Esophagus muscularis mucosa (tissue), 4 donors: Measurements from ENCODE around the gene SPARCL1. TPM values are rescaled to one million over a fixed set of nuclear protein-coding genes. Genes with fewer than 3 reads are reported as not detected.
"Not testable (repeated sequence)": the region's sequence is repeated elsewhere in the genome, so short reads cannot be mapped to it uniquely, and the experiment has no call there.

ENCODE experiments used
- DNase-seq: peaks from one replicate; pipeline ENCODE4 v3.0.0-alpha.2; 2017; ENCODE audit errors: extremely low spot score
- H3K27ac ChIP-seq, 4 donors: fragments of 200-600 bp; sonication (generic); replicated peaks in 1 of 4; 1 replicate in 3 of 4; 2 replicates in 1 of 4; pipeline ENCODE4 v1.5.1; 2016 to 2019; ENCODE audit warnings: mild to moderate bottlenecking in 1 of 4
- H3K27me3 ChIP-seq, 4 donors: fragments of 200-600 bp; sonication (generic); one replicate each; pipeline versions ENCODE4 v1.5.1 to v1.6.0; 2016 to 2019
- H3K36me3 ChIP-seq, 4 donors: fragments of 200-600 bp; sonication (generic); one replicate each; pipeline ENCODE4 v1.5.1; 2016 to 2019
- H3K4me1 ChIP-seq, 4 donors: fragments of 200-600 bp; sonication (generic); one replicate each; pipeline ENCODE4 v1.5.1; 2016 to 2019
- H3K4me3 ChIP-seq, 4 donors: fragments of 200-600 bp; sonication (generic); 1 replicate in 2 of 4; 2 replicates in 2 of 4; pipeline ENCODE4 v1.5.1; 2016 to 2019; ENCODE audit warnings: mild to moderate bottlenecking in 4 of 4, moderate library complexity in 1 of 4
- H3K9me3 ChIP-seq, 4 donors: fragments of 200-600 bp; sonication (generic); 1 replicate in 3 of 4; 2 replicates in 1 of 4; pipeline ENCODE4 v1.5.1; 2016 to 2019
- CTCF ChIP-seq, 3 experiments: fragments of 200-600 bp in 2 of 3; fragments of 450-650 bp in 1 of 3; sonication (generic) in 2 of 3; IDR thresholded peaks; one replicate each; pipeline ENCODE4 v1.5.1; 2017 to 2019; ENCODE audit warnings: antibody characterized with exemption in 3 of 3, mild to moderate bottlenecking in 2 of 3, moderate library complexity in 1 of 3
- EP300 ChIP-seq: sonication (generic); formaldehyde crosslinking; IDR thresholded peaks from one replicate; pipeline ENCODE4 v1.6.1; 2017; ENCODE audit warnings: antibody characterized with exemption
- POLR2A ChIP-seq: fragments of 450-650 bp; IDR thresholded peaks from one replicate; pipeline ENCODE4 v1.6.1; 2017; ENCODE audit warnings: antibody characterized with exemption, moderate library complexity, mild to moderate bottlenecking, low read depth
- POLR2AphosphoS5 ChIP-seq, 2 donors: sonication (generic); formaldehyde crosslinking; IDR thresholded peaks; one replicate each; pipeline ENCODE4 v1.6.1; 2017; ENCODE audit warnings: antibody characterized with exemption in 2 of 2
- WGBS: methylation state at CpG from one replicate; pipeline ENCODE4 v1.1.5; 2018; 5-methylcytosine and 5-hydroxymethylcytosine counted together
- intact Hi-C: fragments of 100-400 bp; cut with DNase I; formaldehyde crosslinking; loops from one replicate; pipeline ENCODE4 v1.15.1; 2023
- total RNA-seq, 4 donors: library from RNA; depleted of rRNA; stranded (reverse); fragments of >200 nt; gene quantifications; one replicate each; pipeline versions ENCODE4 v1.1.0 to v1.2.1, GENCODE V29; 2016

Gene SPARCL1
- total RNA-seq, 4 donors from 2014 or later = 1,380 to 2,231 (median 1,856) TPM

DNA sequence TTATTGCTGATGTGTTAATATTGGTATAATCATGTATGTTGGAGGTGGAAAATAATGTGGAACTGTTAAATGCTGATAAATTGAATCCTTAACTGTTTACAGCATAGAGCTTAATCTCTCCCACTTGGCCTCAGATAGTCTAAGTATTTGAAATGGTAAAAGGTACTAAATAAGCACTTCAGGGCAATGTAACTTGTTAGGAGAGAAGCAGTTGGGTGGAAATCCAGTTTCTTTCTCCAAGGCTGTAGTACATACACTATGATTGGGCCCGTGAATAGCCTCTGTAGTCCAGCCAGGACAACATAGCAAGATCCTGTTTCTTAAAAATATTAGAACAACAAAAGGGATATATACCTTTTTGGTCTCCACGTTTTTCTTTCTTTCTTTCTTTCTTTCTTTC lies 67.1 kb downstream of the SPARCL1 start:
- TF ChIP-seq POLR2AphosphoS5 (IDR thresholded peaks at IDR 0.05) = no peak
- TF ChIP-seq EP300 = no peak
- TF ChIP-seq CTCF (IDR thresholded peaks at IDR 0.05) = no peak
- TF ChIP-seq POLR2A = no peak
- Histone ChIP-seq H3K4me1 (peaks cover 0 to 12% (median 8%) of the 10 kb centered on the region in 4 donors), H3K36me3 (peaks cover 0 to 28% (median 13%) of the 10 kb centered on the region in 4 donors), H3K27me3 (no peaks in the 10 kb centered on the region), H3K9me3 (no peaks in the 10 kb centered on the region), H3K4me3 (no peak overlapping the region), H3K27ac (no peak overlapping the region)
- 88% methylated on average over 2 of the region's 2 CpGs for WGBS
- DNase-seq = no peak
- intact Hi-C loops = loop anchor here (10.0 kb wide), 1 partner anchor 383 kb away; no protein-coding TSS in a partner anchor

DNA sequence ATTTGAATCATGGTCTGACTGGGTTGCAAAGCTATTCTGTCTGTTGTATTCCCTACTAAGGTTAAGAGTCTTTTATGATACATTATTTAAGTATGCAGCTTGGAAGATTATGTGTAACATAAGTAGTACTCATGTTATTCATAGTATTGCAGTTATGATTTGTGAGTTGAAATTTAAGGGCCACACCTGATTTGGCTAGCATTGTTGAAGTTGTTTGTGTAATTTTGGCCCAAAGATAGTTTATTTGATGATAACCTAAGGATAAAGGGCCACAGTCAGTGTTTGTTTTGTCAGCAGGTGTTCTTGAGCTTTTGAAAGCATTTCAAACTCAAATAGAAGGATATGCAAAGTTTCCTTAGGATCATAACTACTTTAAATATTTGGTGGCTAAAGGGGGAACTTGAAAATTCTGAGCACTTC lies 67.9 kb downstream of the SPARCL1 start:
- Histone ChIP-seq H3K27ac (no peak overlapping the region), H3K36me3 (peaks cover 0 to 28% (median 15%) of the 10 kb centered on the region in 4 donors), H3K27me3 (no peaks in the 10 kb centered on the region), H3K4me3 (no peak overlapping the region), H3K4me1 (peaks cover 0 to 9% (median 8%) of the 10 kb centered on the region in 4 donors), H3K9me3 (no peaks in the 10 kb centered on the region)
- DNase-seq = no peak
- TF ChIP-seq EP300 = no peak
- no peak for TF ChIP-seq POLR2AphosphoS5 (IDR thresholded peaks at IDR 0.05)
- no peak for TF ChIP-seq CTCF (IDR thresholded peaks at IDR 0.05)
- no peak for TF ChIP-seq POLR2A
- intact Hi-C loops = loop anchor here (10.0 kb wide), 1 partner anchor 384 kb away; no protein-coding TSS in a partner anchor

- H3K4me3 ChIP-seq = no peak overlapping the region
- H3K27me3 ChIP-seq = no peaks in the 10 kb centered on the region
- no peak for TF ChIP-seq CTCF (IDR thresholded peaks at IDR 0.05)
- intact Hi-C loops = no loop called here
- no peaks in the 10 kb centered on the region for H3K9me3 ChIP-seq
- H3K27ac ChIP-seq = no peak overlapping the region
- no peaks in the 10 kb centered on the region for H3K4me1 ChIP-seq
- DNase-seq = no peak
- WGBS = 97% methylated on average over 4 of the region's 4 CpGs
- peaks cover 0 to 44% (median 23%) of the 10 kb centered on the region in 4 donors for H3K36me3 ChIP-seq
These were observed 70.3 kb downstream of the SPARCL1 start for GRCh38 chr4:87458913-87459312.

GRCh38 chr4:87451537-87451936 lies 77.6 kb downstream of the SPARCL1 start:
- no peak for DNase-seq
- TF ChIP-seq CTCF (IDR thresholded peaks at IDR 0.05) (peak in 1 of 3 experiments; percentile 3), EP300 (no peak), POLR2A (no peak)
- Histone ChIP-seq H3K27me3 (no peaks in the 10 kb centered on the region), H3K27ac (no peak overlapping the region), H3K36me3 (peaks cover 20 to 67% (median 38%) of the 10 kb centered on the region in 4 donors), H3K4me1 (no peaks in the 10 kb centered on the region), H3K9me3 (no peaks in the 10 kb centered on the region), H3K4me3 (no peak overlapping the region)
- intact Hi-C loops = no loop called here

DNA sequence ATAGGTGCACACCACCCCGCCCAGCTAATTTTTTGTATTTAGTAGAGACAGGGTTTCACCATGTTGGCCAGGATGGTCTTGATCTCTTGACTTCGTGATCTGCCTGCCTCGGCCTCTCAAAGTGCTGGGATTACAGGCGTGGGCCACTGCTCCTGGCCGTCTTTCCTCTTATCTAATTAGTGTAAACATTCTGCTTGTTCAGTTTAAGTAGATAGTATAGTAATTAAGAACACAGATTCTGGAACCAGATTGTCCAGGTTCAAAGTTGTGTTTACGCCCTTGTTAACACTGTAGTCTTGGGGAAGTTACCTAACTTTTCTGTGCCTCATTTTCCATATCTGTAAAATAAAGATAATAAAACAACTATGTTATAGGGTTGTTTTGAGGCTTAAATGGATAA lies 82.8 kb downstream of the SPARCL1 start:
- peaks cover 5 to 79% (median 32%) of the 10 kb centered on the region in 4 donors for H3K36me3 ChIP-seq
- H3K27ac ChIP-seq, H3K4me1 ChIP-seq, DNase-seq, H3K9me3 ChIP-seq, H3K4me3 ChIP-seq, intact Hi-C loops, H3K27me3 ChIP-seq: not testable (repeated sequence)
- WGBS = 83% methylated on average over 6 of the region's 6 CpGs
